K562 (cell line): ENCODE results near the gene GPX5. TPM values are rescaled to one million over a fixed set of nuclear protein-coding genes. Genes with fewer than 3 reads are reported as not detected.

Source experiments
- ATF1 ChIP-seq, 2 experiments: fragments of 450-650 bp in 1 of 2; IDR thresholded peaks; 2 replicates each; pipeline ENCODE4 v1.6.1; 2016; ENCODE audit warnings: missing compliant biosample characterization in 1 of 2, missing genetic modification characterization in 1 of 2
- ATF4 ChIP-seq: fragments of 450-650 bp; formaldehyde crosslinking; IDR thresholded peaks from 2 replicates; pipeline ENCODE4 v1.4.0; 2022; ENCODE audit warnings: mild to moderate bottlenecking, moderate library complexity
- CGGBP1 ChIP-seq: fragments of 250-450 bp; sonication (Bioruptor Pico); IDR thresholded peaks from 2 replicates; pipeline ENCODE4 v1.9.0; 2021; ENCODE audit warnings: mild to moderate bottlenecking
- CREB5 ChIP-seq: fragments of 250-450 bp; sonication (Bioruptor Pico); IDR thresholded peaks from 2 replicates; pipeline ENCODE4 v1.5.0; 2020; ENCODE audit warnings: mild to moderate bottlenecking
- DIDO1 ChIP-seq: fragments of 450-650 bp; IDR thresholded peaks from 2 replicates; pipeline ENCODE4 v1.6.1; 2016; ENCODE audit warnings: low read depth, missing biosample characterization, missing genetic modification characterization
- ELK1 ChIP-seq: sonication (generic); formaldehyde crosslinking; IDR thresholded peaks from 2 replicates; pipeline ENCODE4 v1.8.1; 2022; ENCODE audit warnings: missing genetic modification reagents
- ESRRB ChIP-seq: fragments of 250-450 bp; sonication (Bioruptor Pico); IDR thresholded peaks from 2 replicates; pipeline ENCODE4 v1.5.0; 2020; ENCODE audit warnings: mild to moderate bottlenecking, moderate library complexity, borderline replicate concordance
- FOXJ2 ChIP-seq: fragments of 200-800 bp; sonication (Bioruptor generic); IDR thresholded peaks from 2 replicates; pipeline ENCODE4 v1.6.1; 2016; ENCODE audit warnings: missing genetic modification characterization, missing compliant biosample characterization
- PPARD ChIP-seq: fragments of 250-450 bp; sonication (Bioruptor Pico); IDR thresholded peaks from 2 replicates; pipeline ENCODE4 v1.8.0; 2022; ENCODE audit warnings: inconsistent platforms, mild to moderate bottlenecking, moderate library complexity
- RBM22 ChIP-seq: fragments of 200-400 bp; formaldehyde crosslinking; IDR thresholded peaks from 2 replicates; pipeline ENCODE4 v1.6.1; 2018; ENCODE audit warnings: low read length, low read depth; ENCODE audit not compliant: poor library complexity, severe bottlenecking
- SMAD3 ChIP-seq: fragments of 450-650 bp; formaldehyde crosslinking; conservative IDR thresholded peaks from 2 replicates; pipeline ENCODE4 v1.4.0; 2020; ENCODE audit warnings: mild to moderate bottlenecking
- SUPT5H ChIP-seq: fragments of 450-650 bp; IDR thresholded peaks from 2 replicates; pipeline ENCODE4 v1.6.1; 2016
- TBP ChIP-seq: optimal IDR thresholded peaks from 2 replicates; pipeline ENCODE3; 2011; ENCODE audit warnings: low read depth, low read length, improper control_type of control experiment
- TEAD4 ChIP-seq, 2 experiments: sonication (generic) in 1 of 2; formaldehyde crosslinking in 1 of 2; IDR thresholded peaks; 2 replicates each; pipeline versions ENCODE4 v1.6.1 to v1.8.0; 2012 to 2022; ENCODE audit warnings: borderline replicate concordance in 1 of 2, inconsistent platforms in 1 of 2, low read length in 1 of 2, mild to moderate bottlenecking in 1 of 2, missing genetic modification reagents in 1 of 2
- THAP7 ChIP-seq: fragments of 250-450 bp; sonication (Bioruptor Pico); IDR thresholded peaks from 2 replicates; pipeline ENCODE4 v1.5.0; 2021
- ZHX1 ChIP-seq: fragments of 150-350 bp; conservative IDR thresholded peaks from 2 replicates; pipeline ENCODE4 v1.6.1; 2014; ENCODE audit warnings: low read length
- ZNF512 ChIP-seq: IDR thresholded peaks from 2 replicates; pipeline ENCODE4 v1.6.1; 2016; ENCODE audit warnings: missing genetic modification characterization, missing compliant biosample characterization
- polyA plus RNA-seq, 8 experiments: library from polyadenylated mRNA; depleted of rRNA in 4 of 8; stranded (reverse) in 5 of 8; unstranded in 3 of 8; fragments of >200 nt; fragmentation: Nextera tagmentation in 2 of 8; fragmentation: Illumina TruSeq in 1 of 8; extraction: Ambion mirVana in 2 of 8; extraction: Trizol in 1 of 8; gene quantifications; 2 replicates each; pipeline versions ENCODE4 v1.2.1 to v1.2.3, GENCODE V29; 2011 to 2014; ENCODE audit warnings: inconsistent platforms in 1 of 8, missing spikeins in 1 of 8
- total RNA-seq, 7 experiments: library from RNA; depleted of rRNA in 6 of 7; stranded (reverse); fragments of >200 nt in 6 of 7; fragmentation: Illumina TruSeq in 2 of 7; extraction: Trizol in 2 of 7; gene quantifications; 2 replicates each; pipeline versions ENCODE4 v1.2.1 to v1.2.3, GENCODE V29; 2011 to 2021; ENCODE audit warnings: low replicate concordance in 1 of 7

Gene GPX5
- total and polyA plus RNA-seq, 9 of the 15 experiments (the other 6 are each of a cell fraction or from before 2014, with no cell fraction given), result 0.07 to 0.18 (median 0.15) TPM; not detected in 6

GRCh38 chr6:28489366-28490204 lies 36.1 kb upstream of the GPX5 start (continued):
- 0 out of 2 replicates have a peak, but pooled peaks have one; percentile 7 for TF ChIP-seq TEAD4 (IDR thresholded peaks at IDR 0.05; ENCODE audit: low read length)
- no peak for TF ChIP-seq TEAD4 (CRISPR knock-in tag; IDR thresholded peaks at IDR 0.05; ENCODE audit: borderline replicate concordance)
- 0 out of 2 replicates have a peak, but pooled peaks have one; percentile 20 for TF ChIP-seq DIDO1 (tag)
- no peak for TF ChIP-seq THAP7 (CRISPR knock-in tag)
- no peak for TF ChIP-seq ZHX1
- no peak for TF ChIP-seq SMAD3 (CRISPR knock-in tag)
- TF ChIP-seq SUPT5H, result peak; percentile 76
- peak; percentile 67 for TF ChIP-seq ZNF512
- TF ChIP-seq ATF1 (CRISPR knock-in tag; IDR thresholded peaks at IDR 0.05), result no peak
- TF ChIP-seq ATF1 (tag; IDR thresholded peaks at IDR 0.05), result peak; percentile 90
- TF ChIP-seq FOXJ2 (tag), result 0 out of 2 replicates have a peak, but pooled peaks have one; percentile 59
- no peak for TF ChIP-seq ESRRB (CRISPR knock-in tag)
- no peak for TF ChIP-seq CGGBP1
- no peak for TF ChIP-seq CREB5 (CRISPR knock-in tag)
- TF ChIP-seq ELK1 (CRISPR knock-in tag), result no peak
- peak; percentile 44 for TF ChIP-seq TBP
- TF ChIP-seq PPARD (CRISPR knock-in tag), result no peak
- TF ChIP-seq ATF4 (CRISPR knock-in tag), result 0 out of 2 replicates have a peak, but pooled peaks have one; percentile 7
- TF ChIP-seq RBM22, result no peak
